Measurements from ENCODE around the gene NABP1. TPM values are rescaled to one million over a fixed set of nuclear protein-coding genes. Genes with fewer than 3 reads are reported as not detected.

Gene NABP1
- total RNA-seq, 2 experiments from 2014 or later = 16.7 to 42.5 TPM

DNA sequence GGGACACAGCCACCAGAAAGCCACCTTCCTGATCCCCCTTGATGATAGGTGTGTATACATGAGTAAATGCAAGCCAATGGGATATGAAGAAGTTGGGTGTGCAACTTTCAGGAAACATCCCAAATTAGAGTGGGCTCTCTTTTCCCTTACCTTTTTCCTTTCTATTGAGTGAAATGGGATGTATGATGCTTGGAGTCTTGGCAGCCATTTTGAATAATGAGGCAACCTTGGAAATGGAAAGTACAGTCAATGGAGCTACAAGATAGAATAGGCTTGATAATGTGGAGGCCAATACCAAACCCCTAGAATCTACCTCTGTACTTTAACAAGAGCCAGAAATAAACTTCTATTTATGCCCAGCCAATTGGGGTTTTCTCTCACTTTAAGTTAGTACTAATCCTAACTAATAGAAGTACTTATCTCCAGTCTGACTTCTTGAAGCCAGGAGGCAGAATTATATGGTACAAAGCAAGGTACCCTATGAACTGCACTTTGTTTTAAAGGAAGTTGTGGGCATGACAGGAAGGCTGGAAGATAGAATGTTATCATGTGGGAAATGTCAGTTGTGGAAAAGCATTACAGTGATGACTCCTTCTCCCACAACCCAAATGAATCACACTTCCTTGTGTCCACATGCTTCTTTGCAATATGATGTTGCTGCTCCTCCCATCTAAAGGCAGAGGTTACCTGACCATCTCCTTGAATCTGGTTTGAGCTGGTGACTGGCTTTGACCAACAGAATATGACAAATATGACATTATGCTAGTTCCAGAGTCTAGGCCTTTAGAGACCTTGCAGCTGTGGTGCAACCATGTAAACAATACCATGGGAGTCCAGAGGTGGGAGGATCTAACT, 12.9 kb upstream of the NABP1 start:
- no peaks in the 10 kb centered on the region for H3K9me3 ChIP-seq (ENCODE audit: low read length)
- CTCF ChIA-PET (ENCODE audit: unreplicated experiment) = no interaction called here
- no peak for TF ChIP-seq EZH2phosphoT487 (IDR thresholded peaks at IDR 0.05; ENCODE audit: borderline replicate concordance, low read depth, low read length)
- TF ChIP-seq, protein P1, sequence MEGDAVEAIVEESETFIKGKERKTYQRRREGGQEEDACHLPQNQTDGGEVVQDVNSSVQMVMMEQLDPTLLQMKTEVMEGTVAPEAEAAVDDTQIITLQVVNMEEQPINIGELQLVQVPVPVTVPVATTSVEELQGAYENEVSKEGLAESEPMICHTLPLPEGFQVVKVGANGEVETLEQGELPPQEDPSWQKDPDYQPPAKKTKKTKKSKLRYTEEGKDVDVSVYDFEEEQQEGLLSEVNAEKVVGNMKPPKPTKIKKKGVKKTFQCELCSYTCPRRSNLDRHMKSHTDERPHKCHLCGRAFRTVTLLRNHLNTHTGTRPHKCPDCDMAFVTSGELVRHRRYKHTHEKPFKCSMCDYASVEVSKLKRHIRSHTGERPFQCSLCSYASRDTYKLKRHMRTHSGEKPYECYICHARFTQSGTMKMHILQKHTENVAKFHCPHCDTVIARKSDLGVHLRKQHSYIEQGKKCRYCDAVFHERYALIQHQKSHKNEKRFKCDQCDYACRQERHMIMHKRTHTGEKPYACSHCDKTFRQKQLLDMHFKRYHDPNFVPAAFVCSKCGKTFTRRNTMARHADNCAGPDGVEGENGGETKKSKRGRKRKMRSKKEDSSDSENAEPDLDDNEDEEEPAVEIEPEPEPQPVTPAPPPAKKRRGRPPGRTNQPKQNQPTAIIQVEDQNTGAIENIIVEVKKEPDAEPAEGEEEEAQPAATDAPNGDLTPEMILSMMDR (conservative IDR thresholded peaks at IDR 0.05; ENCODE audit: low read length) = no peak
- H3K4me2 ChIP-seq (ENCODE audit: low read length) = no peak overlapping the region
- no peaks in the 10 kb centered on the region for H4K20me1 ChIP-seq (ENCODE audit: insufficient read depth, low read length)
- intact Hi-C loops (cut with micrococcal nuclease; ENCODE audit: unreplicated experiment) = no loop called here
- H3K4me3 ChIP-seq (ENCODE audit: low read depth, low read length, poor library complexity, severe bottlenecking) = no peak overlapping the region
- no peaks in the 10 kb centered on the region for H3K36me3 ChIP-seq (ENCODE audit: insufficient read depth, low read length)
- H3K79me2 ChIP-seq (ENCODE audit: insufficient read depth, low read depth, low read length) = no peaks in the 10 kb centered on the region
- H3K27ac ChIP-seq (ENCODE audit: low read depth, low read length, poor library complexity, severe bottlenecking) = no peak overlapping the region
- no peak overlapping the region for H2AFZ ChIP-seq (ENCODE audit: low read length)
- POLR2A ChIA-PET = no interaction called here
- no TSS peak for BruUV-seq (replicated peaks)
- no peaks in the 10 kb centered on the region for H3K9me2 ChIP-seq (ENCODE audit: insufficient read depth, low read length)
- DNase-seq (ENCODE audit: low spot score) = no peak
- no peaks in the 10 kb centered on the region for H3K4me1 ChIP-seq (ENCODE audit: insufficient read depth, low read length, poor library complexity, severe bottlenecking)

DNA sequence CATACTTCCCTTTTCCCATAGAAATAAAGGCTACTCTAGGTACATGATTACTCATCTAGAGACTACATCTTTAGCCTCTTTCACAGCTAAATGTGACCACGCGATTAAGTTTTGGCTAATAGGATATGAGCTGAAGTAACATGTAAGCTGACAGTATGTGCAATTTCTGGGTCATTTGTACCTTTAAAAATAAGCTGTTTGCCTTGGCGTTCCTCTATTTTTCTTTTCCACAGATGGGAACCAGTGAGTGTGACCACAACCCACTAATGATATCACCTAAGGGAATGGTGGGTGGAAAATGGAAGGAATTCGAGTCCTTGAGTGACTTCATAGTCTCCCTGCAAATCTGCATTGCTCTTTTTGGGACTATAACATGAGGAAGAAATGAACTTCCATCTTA, 11.7 kb upstream of the NABP1 start:
- Histone ChIP-seq H3K4me3 (ENCODE audit: low read depth, low read length, poor library complexity, severe bottlenecking) (no peak overlapping the region), H3K4me1 (ENCODE audit: insufficient read depth, low read length, poor library complexity, severe bottlenecking) (no peaks in the 10 kb centered on the region), H3K27ac (ENCODE audit: low read depth, low read length, poor library complexity, severe bottlenecking) (no peak overlapping the region), H2AFZ (ENCODE audit: low read length) (no peak overlapping the region), H3K4me2 (ENCODE audit: low read length) (no peak overlapping the region), H4K20me1 (ENCODE audit: insufficient read depth, low read length) (no peaks in the 10 kb centered on the region), H3K36me3 (ENCODE audit: insufficient read depth, low read length) (no peaks in the 10 kb centered on the region), H3K9me2 (ENCODE audit: insufficient read depth, low read length) (no peaks in the 10 kb centered on the region), H3K9me3 (ENCODE audit: low read length) (no peaks in the 10 kb centered on the region), H3K79me2 (ENCODE audit: insufficient read depth, low read depth, low read length) (no peaks in the 10 kb centered on the region)
- ChIA-PET POLR2A (interaction anchor here (0.6 to 1.2 kb wide), 2 partner anchors 14 to 48 kb away, joined by 3 to 7 read pairs; no protein-coding TSS in a partner anchor), CTCF (ENCODE audit: unreplicated experiment) (interaction anchor here (1.0 kb wide), 1 partner anchor 10 kb away, joined by 3 read pairs; no protein-coding TSS in a partner anchor)
- intact Hi-C loops (cut with micrococcal nuclease; ENCODE audit: unreplicated experiment) = no loop called here
- TF ChIP-seq, protein P1 (conservative IDR thresholded peaks at IDR 0.05; ENCODE audit: low read length) = no peak
- BruUV-seq (replicated peaks) = no TSS peak
- no peak for DNase-seq (ENCODE audit: low spot score)

DNA sequence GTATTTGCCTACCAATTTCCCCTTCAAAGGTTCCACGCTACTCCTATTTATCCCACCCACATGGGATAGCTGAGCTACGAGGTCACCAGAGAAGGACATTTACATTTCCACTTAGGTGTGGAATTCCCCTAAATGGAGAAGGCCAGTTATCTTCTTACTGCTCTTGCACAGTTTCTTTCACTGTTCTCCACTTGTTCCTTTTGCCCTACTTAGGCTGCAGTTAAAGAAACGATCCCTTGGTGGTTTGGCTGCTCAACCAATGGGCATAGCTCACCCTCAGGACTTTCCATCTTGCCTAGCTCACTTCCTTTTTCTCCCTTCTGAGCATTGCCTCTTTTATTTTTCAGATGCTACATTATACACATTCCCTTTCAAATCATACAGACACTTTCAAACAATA, 11.2 kb upstream of the NABP1 start:
- no peak overlapping the region for H3K4me3 ChIP-seq (ENCODE audit: low read depth, low read length, poor library complexity, severe bottlenecking)
- intact Hi-C loops (cut with micrococcal nuclease; ENCODE audit: unreplicated experiment) = no loop called here
- no peaks in the 10 kb centered on the region for H4K20me1 ChIP-seq (ENCODE audit: insufficient read depth, low read length)
- TF ChIP-seq, protein P1 (conservative IDR thresholded peaks at IDR 0.05; ENCODE audit: low read length) = no peak
- no TSS peak for BruUV-seq (replicated peaks)
- H3K36me3 ChIP-seq (ENCODE audit: insufficient read depth, low read length) = no peaks in the 10 kb centered on the region
- H3K79me2 ChIP-seq (ENCODE audit: insufficient read depth, low read depth, low read length) = no peaks in the 10 kb centered on the region
- ChIA-PET POLR2A (interaction anchor here (0.6 to 1.2 kb wide), 2 partner anchors 15 to 48 kb away, joined by 3 to 7 read pairs; no protein-coding TSS in a partner anchor), CTCF (ENCODE audit: unreplicated experiment) (interaction anchor here (1.0 kb wide), 1 partner anchor 9 kb away, joined by 3 read pairs; no protein-coding TSS in a partner anchor)
- H2AFZ ChIP-seq (ENCODE audit: low read length) = no peak overlapping the region
- H3K9me2 ChIP-seq (ENCODE audit: insufficient read depth, low read length) = no peaks in the 10 kb centered on the region
- no peak for DNase-seq (ENCODE audit: low spot score)
- no peaks in the 10 kb centered on the region for H3K9me3 ChIP-seq (ENCODE audit: low read length)
- H3K4me1 ChIP-seq (ENCODE audit: insufficient read depth, low read length, poor library complexity, severe bottlenecking) = no peaks in the 10 kb centered on the region
- H3K27ac ChIP-seq (ENCODE audit: low read depth, low read length, poor library complexity, severe bottlenecking) = no peak overlapping the region
- no peak overlapping the region for H3K4me2 ChIP-seq (ENCODE audit: low read length)
